HG02884 (cell line): ENCODE results near the gene MYO1B.

Experiments
- ATAC-seq: cut with Tn5 transposase; IDR thresholded peaks from one replicate; pipeline ENCODE4 v1.9.1; 2021; ENCODE audit warnings: mild to moderate bottlenecking, moderate library complexity; ENCODE audit not compliant: unreplicated experiment

MYO1B gene

GRCh38 chr2:191319186-191319585 is 74.0 kb downstream of the MYO1B start:
- ATAC-seq: no peak

GRCh38 chr2:191320881-191321280 is 75.7 kb downstream of the MYO1B start:
- no peak for ATAC-seq

DNA sequence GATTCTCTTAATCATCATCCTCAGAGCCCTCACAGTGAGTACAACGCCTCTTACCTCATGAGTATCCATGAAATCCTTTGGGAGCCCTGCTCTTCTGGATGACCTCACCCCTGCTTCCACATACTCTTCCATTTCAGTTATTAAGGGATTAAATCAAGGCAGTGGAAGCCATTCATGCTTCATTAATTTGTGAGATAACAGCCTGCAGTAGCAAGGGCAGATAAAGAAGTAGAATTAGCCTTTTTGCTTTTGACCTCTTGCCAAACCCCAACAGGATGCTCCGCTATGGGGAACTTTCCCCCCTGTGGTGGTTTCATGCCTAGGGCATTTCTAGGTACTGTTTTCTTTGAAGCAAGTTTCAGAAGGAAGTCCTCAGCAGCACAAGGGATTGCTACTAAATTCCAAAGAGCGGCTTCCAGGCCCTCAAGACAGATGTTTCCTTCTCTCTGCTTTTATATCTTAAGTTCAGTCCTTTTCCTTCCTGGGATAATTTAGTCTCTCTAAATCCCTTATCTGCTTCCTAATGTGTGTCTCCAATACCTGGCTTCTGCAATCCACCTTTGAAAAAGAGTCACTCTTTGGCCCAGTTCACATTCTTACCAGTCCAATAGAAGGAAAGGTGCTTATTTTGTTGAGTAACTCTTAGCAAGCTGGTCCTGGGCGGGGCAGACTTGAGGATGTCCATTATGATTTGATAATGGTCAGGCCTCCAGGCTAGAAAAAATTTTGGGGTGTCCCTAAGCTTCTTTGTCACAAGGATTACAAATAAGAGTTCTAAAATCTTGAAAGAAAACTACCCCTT is 76.9 kb downstream of the MYO1B start:
- peak; percentile 78 for ATAC-seq

DNA sequence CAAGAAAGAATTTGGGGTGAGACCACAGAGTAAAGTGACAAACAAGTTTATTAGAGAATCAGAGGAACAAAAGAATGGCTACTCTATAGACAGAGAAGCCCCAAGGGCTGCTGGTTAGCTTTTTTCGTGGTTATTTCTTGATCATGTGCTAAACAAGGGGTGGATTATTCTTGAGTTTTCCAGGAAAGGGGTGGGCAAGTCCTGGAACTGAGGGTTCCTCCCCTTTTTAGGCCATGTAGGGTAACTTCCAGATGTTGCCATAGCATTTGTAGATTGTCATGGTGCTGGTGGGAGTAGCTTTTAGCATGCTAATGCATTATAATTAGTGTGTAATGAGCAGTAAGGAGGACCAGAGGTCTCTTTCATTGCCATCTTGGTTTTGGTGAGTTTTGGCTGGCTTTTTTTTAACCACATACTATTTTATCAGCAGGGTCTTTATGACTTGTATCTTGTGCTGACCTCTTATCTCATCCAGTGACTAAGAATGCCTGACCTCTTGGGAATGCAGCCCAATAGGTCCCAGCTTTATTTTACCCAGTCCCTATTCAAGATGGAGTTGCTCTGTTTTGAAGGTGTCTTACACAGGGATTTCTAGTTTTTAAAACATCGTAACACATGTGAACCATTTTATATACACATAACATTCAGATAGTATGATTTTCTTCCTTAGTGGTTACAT is 77.8 kb downstream of the MYO1B start:
- no peak for ATAC-seq

DNA sequence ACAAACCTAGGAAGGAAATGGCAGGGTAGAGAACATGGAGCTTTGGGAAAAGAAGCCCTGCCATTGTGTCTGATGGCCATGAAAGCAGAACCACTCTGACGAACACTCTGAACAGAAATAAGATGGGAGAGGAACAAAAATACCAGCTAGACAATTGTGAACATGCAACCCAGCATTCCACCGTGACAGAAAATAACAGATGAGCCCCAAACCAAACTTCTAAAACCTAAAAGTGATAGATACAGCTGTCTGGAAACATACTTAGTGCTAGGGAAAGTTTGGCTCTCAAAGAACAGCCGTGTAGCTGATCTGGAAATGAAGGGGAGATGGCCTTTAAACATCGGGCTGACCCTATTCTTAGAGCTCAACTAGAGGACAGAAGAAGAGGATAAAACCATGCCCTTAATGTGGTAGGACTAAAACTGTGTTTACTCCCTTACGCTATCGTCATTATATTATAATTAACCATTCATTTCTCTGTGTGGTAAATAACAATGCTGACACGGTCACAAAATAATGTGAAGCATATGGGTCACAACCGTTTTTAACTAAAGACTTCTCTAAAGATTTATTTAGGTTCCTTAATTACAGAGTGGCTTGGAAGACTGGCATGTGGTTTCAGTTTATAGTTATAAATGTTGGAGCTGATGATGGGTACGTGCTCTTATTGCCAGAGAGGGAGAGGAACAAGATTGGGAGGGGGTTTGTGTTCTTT is 80.6 kb downstream of the MYO1B start:
- no peak for ATAC-seq

DNA sequence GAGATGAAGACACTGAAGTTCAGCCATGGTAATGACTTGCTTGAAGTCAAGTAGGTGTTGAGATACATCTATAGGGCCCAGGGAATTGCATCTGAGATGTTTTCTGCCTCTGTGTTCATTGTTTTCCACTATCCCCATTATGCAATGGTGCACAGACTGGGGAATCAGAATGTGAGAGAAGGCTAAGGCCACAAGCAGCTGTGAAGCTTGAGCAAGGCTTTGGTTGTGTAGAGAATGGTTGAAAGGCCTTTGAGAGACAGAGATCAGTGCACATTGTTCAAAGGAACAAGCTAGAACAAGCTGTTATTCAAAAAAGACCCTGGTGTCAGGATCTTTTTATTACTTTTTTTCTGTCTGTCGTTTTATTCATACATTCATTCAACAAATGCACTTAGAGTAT is 82.3 kb downstream of the MYO1B start:
- no peak for ATAC-seq

GRCh38 chr2:191328150-191328809 is 83.1 kb downstream of the MYO1B start:
- no peak for ATAC-seq

GRCh38 chr2:191329841-191330240 is 84.6 kb downstream of the MYO1B start:
- no peak for ATAC-seq

- no peak for ATAC-seq
Measured at GRCh38 chr2:191333911-191334357, 88.7 kb downstream of the MYO1B start.

DNA sequence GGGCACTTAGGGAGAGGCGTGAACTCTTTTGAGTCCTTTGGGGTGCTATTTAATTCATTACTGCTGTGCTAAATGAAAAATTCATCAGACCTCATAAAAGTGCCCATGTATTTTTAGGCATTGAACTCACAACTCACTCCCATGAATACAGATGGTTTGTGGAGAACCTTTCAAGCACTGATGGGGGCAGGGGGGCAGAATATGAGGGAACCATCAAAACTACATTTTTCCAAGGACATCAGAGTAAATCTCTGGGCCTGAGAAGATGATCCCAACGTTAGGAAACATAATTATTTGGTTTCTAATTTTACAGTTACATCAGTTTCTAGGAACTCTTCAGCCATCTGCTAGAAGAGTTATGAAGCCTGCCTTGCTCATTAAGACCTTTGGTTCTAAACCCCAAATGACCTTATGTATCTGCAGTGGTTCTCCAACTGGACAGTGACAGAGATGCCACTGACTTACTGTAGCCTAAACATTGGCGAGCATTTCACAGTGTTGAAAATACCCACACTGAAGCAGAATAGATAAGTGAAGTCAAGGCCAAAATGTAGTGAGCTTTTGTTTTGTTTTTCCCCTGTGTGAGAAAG is 90.8 kb downstream of the MYO1B start:
- no peak for ATAC-seq

- ATAC-seq: no peak
Measured at GRCh38 chr2:191341436-191341835, 96.2 kb downstream of the MYO1B start.

GRCh38 chr2:191343796-191344338 is 98.7 kb downstream of the MYO1B start:
- no peak for ATAC-seq

DNA sequence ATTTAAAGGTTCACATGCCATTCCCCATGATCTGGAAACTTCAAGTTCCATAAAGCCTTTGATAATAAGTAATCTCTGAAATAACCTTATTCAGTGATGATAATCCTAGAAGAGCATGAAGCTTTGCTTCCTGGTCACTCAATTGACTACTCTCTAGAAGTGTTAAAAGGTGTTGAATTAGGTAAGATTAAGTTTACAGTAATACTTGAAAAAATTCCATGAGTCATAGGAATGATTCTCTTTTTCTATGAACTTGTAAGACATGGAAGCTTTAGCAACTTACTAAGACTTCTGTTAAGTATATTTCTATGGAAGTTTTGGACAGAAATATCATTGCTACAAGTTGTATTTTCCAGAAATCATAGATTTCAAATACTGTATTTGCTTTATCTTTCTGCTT is 100.6 kb downstream of the MYO1B start:
- ATAC-seq: no peak

DNA sequence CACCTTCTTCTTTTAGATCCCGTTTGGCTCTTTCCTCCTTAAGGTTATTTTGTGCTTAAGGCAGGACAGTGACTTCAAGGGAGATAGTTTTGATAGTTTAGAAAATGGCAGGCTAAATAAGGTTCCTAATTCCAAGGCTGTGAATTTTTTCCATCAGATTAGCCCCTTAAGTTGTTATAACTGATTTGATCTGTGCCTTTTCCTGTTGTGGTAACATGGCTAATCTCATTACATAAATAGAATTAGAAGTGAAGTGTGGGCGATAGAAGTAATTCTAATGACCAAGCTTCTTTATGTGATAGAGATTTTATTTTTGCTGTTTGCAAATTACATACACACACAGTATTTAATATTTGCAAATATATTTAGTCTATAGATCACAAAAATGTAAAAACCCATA is 102.0 kb downstream of the MYO1B start:
- no peak for ATAC-seq

DNA sequence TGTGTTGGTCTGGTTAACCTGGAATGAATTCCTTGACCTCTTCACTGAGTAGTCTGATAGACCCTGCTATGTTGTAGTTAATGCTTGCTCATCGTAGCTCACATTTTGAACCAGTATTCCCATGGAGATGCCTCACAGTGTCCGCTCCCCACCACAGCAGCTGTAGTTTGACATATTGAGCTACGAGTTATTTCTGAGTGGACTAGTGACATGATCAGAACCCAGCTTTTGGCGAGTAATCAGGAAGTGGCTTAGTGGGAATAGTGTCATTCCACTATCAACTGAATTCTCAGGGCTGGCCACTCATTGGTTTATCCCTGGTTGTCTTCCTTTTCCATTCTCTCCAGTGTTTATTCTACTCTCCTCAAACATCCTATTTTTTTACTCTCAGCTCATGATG is 102.7 kb downstream of the MYO1B start:
- no peak for ATAC-seq

- no peak for ATAC-seq
Measured at GRCh38 chr2:191349990-191350389, 104.8 kb downstream of the MYO1B start.

GRCh38 chr2:191350826-191351225 is 105.6 kb downstream of the MYO1B start:
- ATAC-seq: no peak

DNA sequence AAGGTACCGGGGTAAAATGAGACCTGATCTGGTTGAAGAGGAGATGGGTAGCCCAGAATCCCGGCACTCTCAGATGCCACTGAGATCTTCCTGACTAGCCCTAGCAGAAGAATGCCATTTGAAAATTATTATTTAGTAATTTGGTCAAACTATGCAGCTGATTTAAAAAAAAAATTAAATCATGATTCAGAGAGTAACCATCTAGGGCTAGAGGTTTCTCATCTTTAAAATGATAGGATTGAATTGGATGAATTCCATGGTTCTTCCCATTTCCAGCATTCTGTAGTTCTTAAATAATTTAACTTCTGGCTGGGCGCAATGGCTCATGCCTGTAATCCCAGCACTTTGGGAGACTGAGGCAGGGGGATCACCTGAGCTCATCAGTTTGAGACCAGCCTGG is 106.1 kb downstream of the MYO1B start:
- no peak for ATAC-seq

GRCh38 chr2:191351921-191352320 is 106.7 kb downstream of the MYO1B start:
- ATAC-seq: no peak

- no peak for ATAC-seq
Measured at GRCh38 chr2:191352536-191352935, 107.3 kb downstream of the MYO1B start.
